NOMO-1 (cell line): ENCODE measurements around the gene KRAS.

ENCODE experiments used
- DNase-seq, 2 experiments: peaks; one replicate each; lab custom pipeline; 2025; ENCODE audit not compliant: unreplicated experiment in 2 of 2; lab: John Stamatoyannopoulos, UW

The KRAS gene

DNA sequence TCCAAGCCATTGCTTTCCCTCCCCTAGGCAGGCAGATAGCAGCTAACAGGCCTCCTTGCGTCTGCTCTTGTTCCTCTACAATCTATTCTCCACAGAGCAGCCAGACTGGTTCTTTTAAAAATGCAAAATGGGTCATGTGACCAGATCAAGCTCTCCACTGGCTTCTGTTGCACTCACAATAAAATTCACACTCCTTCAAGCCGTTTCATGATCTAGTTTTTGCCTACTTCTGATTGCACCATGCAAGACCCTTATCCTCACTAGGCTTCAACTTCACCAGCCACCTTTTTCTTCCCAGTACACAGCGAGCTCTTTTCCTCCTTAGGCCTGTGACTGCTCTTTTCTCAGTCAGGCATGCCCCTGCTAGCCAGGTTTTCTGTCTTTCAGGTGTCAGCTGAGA lies 6.1 kb upstream of the KRAS start:
- DNase-seq = no peak

- DNase-seq = no peak
Measured at GRCh38 chr12:25256005-25256404, 5.3 kb upstream of the KRAS start.

DNA sequence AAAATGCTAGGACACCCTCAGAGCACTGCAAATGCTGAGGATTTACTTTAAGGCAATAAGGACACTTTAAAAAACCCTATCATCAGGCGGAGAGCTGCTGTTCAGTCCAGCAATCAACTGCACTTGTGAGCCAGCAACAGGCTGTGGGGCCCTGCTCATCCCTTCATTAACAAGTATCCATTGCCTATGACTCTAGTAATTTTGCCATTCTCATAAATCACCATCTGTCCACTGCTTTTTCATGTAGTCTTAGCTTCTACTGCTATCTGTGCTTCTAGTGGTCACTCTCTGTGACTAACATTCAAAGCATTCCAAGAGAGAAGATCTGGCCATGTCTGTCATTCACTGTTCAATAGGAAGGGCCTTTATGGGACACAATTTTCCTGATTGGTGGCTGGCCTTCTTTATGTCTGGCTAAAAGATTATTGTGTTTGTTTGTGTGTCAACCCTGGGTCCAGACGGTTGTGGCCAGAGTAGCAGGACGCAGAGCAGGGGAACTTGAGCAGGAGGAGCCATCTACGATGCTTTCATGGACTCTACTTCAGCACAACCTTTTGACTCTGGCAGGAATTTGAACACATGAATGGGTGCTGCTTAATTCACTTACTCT lies 3.6 kb upstream of the KRAS start:
- no peak for DNase-seq

- no peak for DNase-seq
Measured at GRCh38 chr12:25253371-25254068, 2.8 kb upstream of the KRAS start.

- DNase-seq = no peak
Measured at GRCh38 chr12:25252946-25253345, 2.2 kb upstream of the KRAS start.

- DNase-seq = no peak
Measured at GRCh38 chr12:25251769-25252168, 1.0 kb upstream of the KRAS start.

- DNase-seq = peak; percentile 2 to 29
Measured at GRCh38 chr12:25249931-25250738, 594 bp downstream of the KRAS start.

GRCh38 chr12:25248732-25249131 lies 2.0 kb downstream of the KRAS start:
- DNase-seq = no peak

DNA sequence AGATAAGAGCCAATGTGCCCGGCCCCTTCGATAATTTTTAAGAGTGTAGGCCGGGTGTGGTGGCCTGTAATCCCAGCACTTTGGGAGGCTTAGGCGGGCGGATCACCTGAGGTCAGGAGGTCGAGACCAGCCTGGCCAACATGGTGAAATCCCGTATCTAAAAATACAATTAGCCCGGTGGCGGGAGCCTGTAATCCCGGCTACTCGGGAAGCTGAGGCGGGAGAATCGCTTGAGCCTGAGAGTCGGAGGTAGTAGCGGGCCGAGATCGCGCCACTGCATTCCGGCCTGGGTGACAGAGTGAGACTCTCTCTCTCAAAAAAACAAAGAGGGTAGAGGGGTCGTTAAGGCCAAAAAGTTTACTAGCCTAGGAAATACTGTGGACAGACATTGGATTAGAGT lies 2.6 kb downstream of the KRAS start:
- no peak for DNase-seq

DNA sequence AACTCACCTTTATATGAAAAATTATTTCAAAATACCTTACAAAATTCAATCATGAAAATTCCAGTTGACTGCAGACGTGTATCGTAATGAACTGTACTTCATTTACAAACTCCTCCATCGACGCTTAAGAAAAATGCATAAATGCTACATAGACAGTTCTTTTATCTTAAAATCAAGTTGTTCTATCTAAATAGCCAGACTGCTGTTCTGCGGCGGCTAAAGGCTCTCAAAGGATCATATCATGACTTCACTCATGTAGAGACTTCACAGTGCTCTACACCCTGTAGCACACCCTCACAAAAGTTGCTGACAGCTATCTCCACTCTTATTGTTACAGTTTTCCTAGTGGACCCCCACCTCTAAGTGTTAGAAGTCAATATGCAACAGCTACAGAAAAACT lies 5.2 kb downstream of the KRAS start:
- no peak for DNase-seq

DNA sequence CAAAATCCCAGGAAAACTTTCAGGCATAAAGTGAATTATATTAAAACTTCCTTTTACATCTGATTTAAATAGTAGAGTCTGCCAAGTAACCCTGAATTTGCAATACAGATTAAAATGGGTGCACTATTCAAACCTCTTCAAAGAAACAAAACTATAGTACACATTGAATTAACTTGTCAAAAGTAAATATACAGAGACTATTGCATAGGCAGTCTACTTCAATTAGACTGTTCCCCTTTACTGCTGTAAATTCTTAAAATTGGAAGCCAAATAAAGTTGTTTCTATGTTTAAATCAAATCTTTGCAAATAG lies 7.1 kb downstream of the KRAS start:
- DNase-seq = no peak

DNA sequence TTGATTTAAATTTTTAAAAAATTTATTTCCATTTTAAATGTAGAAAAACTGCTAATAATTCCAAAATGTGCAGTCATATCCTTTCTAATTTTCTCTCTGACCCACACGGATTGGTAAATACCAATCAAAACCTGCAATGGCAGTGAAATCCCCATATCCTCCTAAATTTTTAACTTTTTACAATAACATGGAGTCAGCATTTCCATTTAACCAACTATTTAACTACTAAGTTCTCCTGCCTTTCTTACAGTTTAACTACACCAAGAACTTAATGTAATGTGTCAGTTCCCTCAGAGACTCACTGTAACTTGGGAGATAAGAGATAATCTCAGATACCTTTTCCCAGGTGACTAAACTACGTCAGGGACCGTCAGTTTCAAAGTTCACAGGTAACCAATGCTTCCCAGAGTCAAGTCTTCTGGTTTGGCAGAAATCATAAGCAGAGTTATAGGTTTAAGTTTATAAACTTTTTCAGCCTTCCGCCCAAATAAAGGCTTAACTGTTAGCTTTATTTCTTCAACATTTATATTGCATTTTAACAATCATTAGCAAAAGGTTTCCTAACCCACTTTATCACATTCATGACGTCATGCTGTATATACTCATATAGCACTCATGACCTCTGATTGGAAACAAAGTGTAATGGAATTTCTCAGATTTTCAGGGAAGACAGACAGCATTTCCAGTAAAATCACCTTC lies 7.6 kb downstream of the KRAS start:
- DNase-seq = no peak

- DNase-seq = peak; percentile 4 to 26
Measured at GRCh38 chr12:25241167-25242020, 9.3 kb downstream of the KRAS start.

DNA sequence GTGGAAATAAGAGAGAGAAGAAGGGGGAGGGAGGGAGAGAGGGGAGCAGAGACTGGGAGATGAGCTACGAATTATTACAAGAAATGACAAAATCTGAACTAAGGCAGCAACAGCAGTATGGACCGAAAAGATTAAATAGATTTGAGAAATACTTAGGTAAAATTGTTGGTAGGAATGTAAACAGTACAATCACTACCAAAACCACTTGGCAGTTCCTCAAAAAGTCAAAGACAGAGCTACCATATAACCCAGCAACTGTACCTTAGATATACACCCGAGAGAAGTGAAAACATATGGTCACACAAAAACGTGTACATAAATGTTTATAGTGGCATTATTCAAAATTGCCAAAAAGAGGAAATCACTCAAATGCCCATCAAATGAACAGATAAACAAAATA lies 14.1 kb downstream of the KRAS start:
- DNase-seq = no peak

DNA sequence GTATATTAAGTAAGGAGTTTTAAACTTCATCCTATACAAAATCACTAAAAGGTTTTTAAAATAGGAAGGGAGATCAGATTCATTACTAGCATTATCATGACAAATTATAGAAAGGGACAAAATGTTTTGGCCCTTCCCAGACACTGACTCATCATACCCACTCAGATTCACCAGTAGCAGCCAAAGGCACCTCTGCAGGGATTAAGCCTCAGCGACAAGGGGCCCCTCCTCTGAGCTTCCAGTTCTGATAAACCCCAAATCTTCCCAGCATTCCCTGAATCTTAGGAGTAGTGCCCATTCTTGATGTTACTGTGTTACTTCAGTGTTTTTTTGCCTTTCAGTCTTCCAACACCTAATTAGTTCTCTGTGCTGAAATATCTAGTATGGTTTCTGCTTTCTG lies 14.5 kb downstream of the KRAS start:
- no peak for DNase-seq

GRCh38 chr12:25213338-25213737 lies 37.4 kb downstream of the KRAS start:
- DNase-seq = no peak

GRCh38 chr12:25208554-25208953 lies 42.2 kb downstream of the KRAS start:
- DNase-seq = no peak

DNA sequence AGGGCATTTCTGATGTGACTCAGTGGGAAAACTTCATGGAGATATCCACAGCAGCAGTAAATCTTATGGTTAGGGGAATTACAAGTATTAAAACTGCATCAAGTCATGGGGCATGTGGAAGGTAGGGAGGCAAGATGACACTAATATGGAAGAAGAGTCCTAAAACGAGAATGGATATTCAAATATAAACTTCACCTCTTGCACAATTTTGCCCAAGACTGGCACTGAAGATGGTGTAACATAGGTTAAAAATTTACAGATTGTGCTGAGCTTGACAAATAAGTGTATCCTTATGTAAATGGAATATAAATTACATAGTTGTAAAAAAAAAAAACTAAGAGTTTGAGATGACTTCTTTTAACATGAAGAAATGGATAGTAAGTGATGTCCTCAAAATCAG lies 42.9 kb downstream of the KRAS start:
- no peak for DNase-seq

GRCh38 chr12:25207411-25207810 lies 43.3 kb downstream of the KRAS start:
- no peak for DNase-seq

DNA sequence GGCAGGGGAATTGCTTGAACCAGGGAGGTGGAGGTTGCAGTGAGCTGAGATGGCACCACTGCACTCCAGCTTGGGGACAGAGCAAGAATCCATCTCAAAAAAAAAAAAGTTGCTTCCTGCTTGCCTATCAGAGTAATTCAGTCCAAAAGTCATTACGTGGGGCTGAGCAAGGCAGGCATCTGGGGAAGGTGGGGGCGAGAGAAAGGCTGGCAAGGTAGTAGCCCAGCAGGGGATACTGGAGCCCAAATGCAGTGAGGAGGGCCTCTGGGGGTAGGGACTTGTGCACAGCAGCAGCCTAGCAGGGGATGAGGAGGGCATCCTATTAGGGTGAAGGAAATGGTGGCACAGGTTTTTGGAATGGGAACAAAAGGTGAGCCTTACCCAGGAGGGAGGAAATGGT lies 48.6 kb downstream of the KRAS start:
- no peak for DNase-seq

GRCh38 chr12:25200703-25201102 lies 50.0 kb downstream of the KRAS start:
- DNase-seq = no peak
